SIG-M5 treated with dmso at 0.1 percent for 504 hours (cell line): ENCODE data around the gene SRMS.
"Not testable (repeated sequence)": the region's sequence is repeated elsewhere in the genome, so short reads cannot be mapped to it uniquely, and the experiment has no call there.

Source experiments
- DNase-seq: peaks from one replicate; lab custom pipeline; 2025; ENCODE audit not compliant: unreplicated experiment; lab: John Stamatoyannopoulos, UW

SRMS gene

DNA sequence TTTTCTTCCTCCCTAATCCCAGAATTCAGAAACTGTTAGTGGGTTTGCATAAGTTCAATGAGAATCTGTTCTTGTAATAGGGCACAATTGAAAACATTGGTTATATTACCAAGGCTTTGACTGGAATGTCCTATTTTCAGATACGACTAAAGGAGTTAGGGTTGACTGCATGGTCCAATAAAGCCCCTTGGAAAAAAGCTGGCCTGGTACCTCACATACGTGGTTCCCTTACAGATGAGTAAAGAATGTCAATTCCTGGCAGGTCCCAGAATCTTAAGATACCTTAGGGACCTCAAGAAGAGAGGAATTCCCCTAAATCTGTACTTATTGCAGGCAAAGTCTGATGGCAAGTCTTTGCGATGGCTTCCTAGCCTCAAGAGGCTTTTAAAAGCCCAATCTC, 22.4 kb downstream of the SRMS start:
- no peak for DNase-seq

- DNase-seq, result no peak
Observed at GRCh38 chr20:63522981-63523611, 24.5 kb downstream of the SRMS start.

DNA sequence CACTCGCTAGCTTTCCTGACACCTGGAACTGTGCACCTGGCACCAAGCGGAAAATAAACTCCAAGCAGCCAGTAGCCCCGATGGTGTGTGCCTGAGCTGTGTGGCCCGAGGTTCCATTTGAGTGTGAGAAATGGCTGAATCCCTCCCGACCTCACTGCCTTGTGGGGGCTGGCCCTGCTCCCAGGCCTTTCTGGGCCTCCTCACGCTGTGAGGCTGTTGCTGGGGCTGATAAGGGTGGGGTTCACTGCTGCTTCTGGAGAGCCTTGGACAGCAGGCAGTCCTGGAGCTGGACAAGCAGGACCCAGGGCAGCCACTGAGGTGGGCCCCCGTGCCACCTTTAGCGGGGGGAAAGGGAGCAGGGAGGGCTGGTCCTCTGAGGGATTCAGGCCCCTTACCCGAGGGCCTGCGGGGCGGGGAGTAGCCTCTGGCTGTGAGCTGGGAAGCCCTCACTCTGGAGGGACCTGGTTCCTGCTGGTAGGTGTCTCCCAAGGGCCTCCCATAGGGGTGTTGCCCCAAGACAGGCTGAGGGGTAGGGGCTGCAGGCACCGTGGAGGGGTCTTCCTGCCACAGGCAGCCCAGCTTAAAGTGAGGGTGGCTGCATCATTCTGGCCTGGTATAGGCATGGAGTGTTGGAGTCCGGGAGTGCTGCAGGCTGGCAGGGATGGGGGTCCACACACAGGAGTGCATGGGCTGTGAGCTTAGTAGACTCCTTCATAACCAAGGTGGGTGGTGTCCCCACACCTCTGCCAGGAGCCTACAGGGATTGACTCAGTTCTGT, 25.3 kb downstream of the SRMS start:
- no peak for DNase-seq

- DNase-seq, result no peak
Observed at GRCh38 chr20:63521602-63522001, 25.9 kb downstream of the SRMS start.

- DNase-seq, result peak; percentile 46
Observed at GRCh38 chr20:63520934-63521601, 26.5 kb downstream of the SRMS start.

DNA sequence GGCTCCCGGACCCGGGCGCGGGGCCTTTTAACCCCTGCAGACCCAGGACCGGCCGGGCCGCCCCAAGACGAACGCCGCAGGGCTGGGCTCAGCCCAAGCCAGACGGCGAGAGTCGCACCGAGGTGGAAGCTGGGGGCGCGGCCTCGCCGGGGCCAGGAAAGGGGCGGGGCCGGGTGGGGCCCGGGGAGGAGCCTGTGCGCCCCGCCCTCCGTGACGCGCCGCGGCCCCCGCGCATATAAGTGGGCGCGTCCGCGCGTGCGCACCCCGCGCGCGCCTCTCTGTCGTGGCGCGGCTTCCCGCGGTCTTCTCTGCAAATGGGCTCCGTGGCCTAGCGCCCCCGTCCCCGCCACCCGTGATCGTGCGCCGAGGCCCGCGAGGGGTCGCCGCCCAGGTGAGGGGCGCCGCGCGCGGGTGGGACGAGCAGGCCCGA, 27.0 kb downstream of the SRMS start, which contains the start of gene PPDPF:
TSS of gene PPDPF (plus strand) at position 262 of the 430 bp plus-strand sequence. CDS start 544 bp downstream, outside the sequence.
- peak; percentile 75 for DNase-seq

DNA sequence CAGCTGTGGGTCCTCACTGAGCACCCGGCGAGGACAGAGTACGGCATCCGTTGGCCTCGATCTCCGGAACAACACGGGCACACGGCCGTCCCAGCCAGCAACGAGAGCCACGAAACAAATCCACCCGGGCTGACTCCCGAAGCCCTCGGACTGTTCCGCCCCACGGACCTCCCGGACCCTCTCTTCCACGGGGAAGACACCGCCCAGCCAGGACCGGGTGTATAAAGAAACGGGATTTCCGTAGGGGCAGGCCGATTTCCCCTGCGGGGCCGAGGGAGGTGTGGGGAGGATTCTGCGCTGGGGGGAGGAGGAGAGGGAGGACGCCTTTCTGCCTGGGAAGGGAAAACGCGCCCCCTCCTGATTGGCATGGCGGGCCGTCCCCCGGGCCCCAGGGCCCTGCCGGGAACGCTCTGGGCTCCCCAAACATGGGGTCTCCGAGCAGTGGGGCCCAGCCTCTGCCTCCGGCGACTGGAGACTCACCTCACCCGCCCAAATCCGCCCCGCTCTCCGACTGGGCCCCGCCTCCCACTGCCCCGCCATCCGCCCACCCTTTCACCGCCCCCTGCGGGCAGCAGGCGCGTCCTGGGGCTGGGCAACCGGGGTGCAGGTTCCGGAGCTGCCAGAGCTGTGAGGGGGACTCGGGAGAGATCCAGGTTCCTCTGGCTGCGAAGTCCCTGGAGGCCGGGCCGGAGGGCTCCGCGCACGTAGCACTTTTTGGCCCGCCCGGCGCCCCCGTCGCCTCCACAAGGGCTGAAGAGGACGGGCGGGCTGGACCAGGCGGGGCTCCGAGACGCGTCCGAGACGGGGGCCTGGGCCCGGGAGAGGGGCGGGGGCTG, 27.7 kb downstream of the SRMS start:
- DNase-seq, result peak; percentile 58

DNA sequence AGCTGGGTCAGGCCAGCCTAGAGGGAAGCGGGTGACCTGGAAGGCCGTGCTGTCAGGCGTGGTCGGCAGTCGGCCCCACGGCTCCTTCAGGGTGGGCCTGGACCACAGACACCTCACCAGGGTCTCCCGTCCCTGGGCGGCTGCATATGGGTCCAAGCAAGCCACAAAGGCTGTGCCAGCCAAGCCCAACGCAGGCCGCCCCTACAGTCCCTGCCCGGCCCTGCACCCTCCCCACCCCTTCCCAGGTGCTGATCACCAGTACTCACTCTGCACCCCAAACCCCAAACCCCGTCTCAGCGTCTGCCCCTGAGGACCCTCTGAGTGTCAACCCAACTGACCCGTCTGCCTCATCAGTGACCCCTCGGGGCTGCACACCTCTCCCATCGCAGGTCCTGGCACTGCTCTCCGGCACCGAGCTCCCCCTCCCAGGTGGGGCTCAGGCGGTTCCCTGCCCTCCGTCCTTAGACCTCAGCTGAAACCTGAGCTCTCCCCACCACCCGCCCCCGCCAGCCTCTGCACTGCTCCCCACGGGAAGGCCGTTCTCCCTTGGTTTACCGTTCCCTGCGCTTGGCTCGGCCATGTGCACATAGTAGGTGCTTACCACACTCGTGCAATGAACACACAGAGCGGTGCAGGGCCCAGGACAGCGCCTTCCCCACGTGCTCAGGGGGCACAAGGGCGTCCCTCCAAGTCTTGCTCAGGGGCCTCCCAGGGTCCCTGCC, 28.4 kb downstream of the SRMS start:
- no peak for DNase-seq

- no peak for DNase-seq
Observed at GRCh38 chr20:63518351-63518861, 29.1 kb downstream of the SRMS start.

DNA sequence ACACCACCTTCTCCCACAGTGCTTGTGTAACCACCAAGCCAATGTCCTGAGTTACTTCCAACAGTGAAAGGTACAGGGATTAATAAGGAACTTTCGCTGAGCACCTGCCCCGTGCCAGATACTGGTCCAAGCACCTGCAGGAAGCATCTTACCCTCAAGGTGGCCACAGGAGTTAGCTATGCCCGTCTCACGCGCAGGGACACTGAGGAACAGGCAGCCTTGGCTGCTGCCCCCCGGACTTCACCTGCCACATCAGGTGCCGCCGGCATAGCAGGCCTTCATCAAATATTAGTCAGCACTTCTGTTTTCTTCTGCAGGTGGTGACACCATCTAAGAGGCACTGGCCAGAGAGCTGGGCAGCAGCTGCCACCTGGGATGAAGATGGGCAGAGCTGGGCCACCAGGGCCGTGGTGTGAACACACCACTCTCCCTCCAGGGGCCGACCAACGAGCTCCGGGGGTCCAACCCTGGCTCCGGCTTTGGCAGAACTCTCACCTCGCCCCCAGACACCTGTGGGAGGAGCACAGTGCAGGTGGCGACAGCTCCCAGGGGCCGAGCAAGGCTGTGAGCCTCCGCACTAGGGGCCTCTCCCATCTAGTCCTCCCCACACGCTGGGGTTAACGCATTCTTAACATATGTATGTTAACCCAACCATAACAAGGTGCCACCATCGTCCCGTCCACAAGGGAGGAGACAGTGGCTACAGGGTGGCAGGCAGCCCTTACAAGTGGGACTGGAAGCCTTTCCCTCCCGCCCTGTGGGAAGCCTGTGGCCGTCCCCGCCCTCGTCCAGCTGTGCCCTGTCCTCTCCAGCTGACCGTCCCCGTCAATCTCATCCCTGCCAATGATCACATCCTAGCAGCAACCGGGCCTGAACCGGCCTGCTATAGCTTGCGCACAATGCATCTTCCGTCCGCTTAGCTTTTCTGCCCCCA, 29.9 kb downstream of the SRMS start:
- DNase-seq, result no peak

- not testable (repeated sequence) for DNase-seq
Observed at GRCh38 chr20:63514520-63514919, 33.0 kb downstream of the SRMS start.

GRCh38 chr20:63513207-63513606, 34.3 kb downstream of the SRMS start:
- no peak for DNase-seq

GRCh38 chr20:63509088-63509564, 38.4 kb downstream of the SRMS start:
- DNase-seq, result peak; percentile 53

DNA sequence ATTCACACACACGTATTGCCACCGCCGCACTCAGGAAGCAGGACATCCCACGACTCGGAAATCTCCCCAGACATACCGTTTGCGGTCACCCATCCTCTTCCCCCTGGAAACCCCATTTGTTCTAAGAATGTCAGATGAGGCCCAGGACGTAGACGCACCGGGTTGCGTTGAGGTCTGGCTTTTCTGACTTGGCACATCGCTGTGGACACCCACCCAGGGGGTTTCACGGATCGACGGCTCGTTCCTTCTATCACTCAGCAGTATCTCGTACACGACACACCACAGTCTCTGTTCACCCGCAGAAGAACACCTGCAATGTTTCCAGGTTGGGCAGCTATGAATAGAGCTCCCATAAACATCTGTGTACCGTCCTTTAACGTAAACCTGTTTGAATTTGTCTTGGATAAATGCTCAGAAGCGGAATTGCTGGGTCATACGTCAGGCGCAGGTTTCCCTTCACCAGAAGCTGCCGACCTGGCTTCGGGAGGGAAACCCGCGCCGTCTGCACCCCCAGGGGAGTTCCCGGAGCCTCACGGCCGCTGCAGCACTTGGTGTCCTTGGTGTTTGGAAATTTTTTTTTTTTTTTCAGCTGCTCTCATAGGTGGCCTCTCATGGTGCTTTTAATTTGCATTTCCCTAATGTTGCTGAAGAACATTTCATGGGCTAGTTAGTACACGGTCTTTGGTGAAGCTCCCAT, 39.3 kb downstream of the SRMS start:
- DNase-seq, result no peak

DNA sequence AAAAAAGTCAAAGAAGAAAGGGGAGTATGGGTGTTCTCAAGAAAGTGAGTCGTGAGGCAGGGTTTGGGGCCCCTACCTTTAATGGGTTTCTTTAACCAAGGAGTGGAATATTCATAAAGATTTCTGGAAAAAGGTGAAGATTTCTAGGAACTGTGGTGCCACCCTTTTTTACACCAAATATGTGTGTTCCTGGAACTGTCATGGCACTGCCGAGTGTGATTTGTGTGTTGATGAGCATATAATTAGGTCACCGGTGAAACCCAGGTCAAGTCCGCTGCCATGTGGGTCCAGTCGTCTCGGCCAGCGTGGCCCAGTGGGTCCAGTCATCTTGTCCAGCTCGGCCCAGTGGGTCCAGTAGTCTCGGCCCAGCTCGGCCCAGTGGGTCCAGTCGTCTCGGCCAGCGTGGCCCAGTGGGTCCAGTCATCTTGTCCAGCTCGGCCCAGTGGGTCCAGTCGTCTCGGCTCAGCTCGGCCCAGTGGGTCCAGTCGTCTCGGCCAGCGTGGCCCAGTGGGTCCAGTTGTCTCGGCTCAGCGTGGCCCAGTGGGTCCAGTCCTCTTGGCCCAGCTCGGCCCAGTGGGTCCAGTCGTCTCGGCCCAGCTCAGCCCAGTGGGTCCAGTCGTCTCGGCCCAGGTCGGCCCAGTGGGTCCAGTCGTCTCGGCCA, 40.3 kb downstream of the SRMS start:
- DNase-seq, result no peak

- no peak for DNase-seq
Observed at GRCh38 chr20:63505723-63506122, 41.8 kb downstream of the SRMS start.

- no peak for DNase-seq
Observed at GRCh38 chr20:63505281-63505680, 42.3 kb downstream of the SRMS start.

DNA sequence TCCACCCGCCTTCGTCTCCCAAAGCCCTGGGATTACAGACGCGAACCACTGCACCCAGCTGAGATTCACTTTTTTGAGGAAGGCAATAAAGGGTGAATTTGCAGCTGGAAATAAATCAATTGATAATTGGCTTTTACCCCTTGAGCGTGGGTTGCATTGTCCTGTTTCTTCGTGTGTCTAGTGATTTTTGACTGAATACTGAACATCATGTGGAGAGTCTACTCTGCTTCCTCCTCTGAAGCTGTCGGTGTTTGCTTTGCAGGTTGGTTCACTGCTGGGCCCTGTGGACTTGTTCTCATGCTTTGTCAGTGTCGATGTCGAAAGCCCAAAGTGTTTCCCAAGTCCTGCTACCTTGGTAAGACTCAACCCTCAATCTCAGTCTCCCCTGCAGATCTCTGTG, 42.9 kb downstream of the SRMS start:
- DNase-seq, result no peak
